Heart left ventricle (tissue), 13 donors: ENCODE data around the gene PDAP1.

Experiments
- CTCF ChIP-seq, 12 donors: fragments of 200-600 bp; sonication (generic) in 4 of 12; IDR thresholded peaks; one replicate each; pipeline versions ENCODE4 v1.5.0 to v1.8.0; 2018 to 2022; ENCODE audit warnings: antibody characterized with exemption in 12 of 12, mild to moderate bottlenecking in 5 of 12
- POLR2A ChIP-seq, 2 donors: fragments of 450-650 bp; IDR thresholded peaks; one replicate each; pipeline ENCODE4 v1.6.1; 2017; ENCODE audit warnings: antibody characterized with exemption in 2 of 2, mild to moderate bottlenecking in 2 of 2, moderate library complexity in 2 of 2
- donor health status: ischemic (EF 13 %, LVEDD 7.1; RV severe dilation, severe dysfunction).
- donor health status: DM: no; HTN: yes; CAD: no.
- donor health status: DM: no; HTN: no; CAD: no.
- donor health status: ischemic (EF 25% LVEDD 6.9; RV normal size, moderate dysfunction).
- donor health status: ischemic (EF 25% LVEDD 5.7; RV mildly dilated, moderate dysfunction).
- donor health status: ischemic (EF 35%, LVEDD 5.7; RV mildly dilated, moderate dysfunction).
- donor health status: nonischemic (EF 11% LVEDD 7.7; RV severe dilation, severe dysfunction).
- donor health status: DM: yes; HTN: yes; CAD: no.
- donor health status: PGD.
- donor health status: ischemic (EF 29% LVEDD 5.4; RV normal size, mild dysfunction).
- donor health status: nonischemic (EF 23%, LVEDD 6.1; RV moderate dilation, normal function).

- no peak for TF ChIP-seq CTCF (IDR thresholded peaks at IDR 0.05)
- TF ChIP-seq POLR2A (IDR thresholded peaks at IDR 0.05), result no peak
Measured at GRCh38 chr7:99397297-99397983, 11.0 kb downstream of the PDAP1 start.
